ENCODE data around the gene RAD54L2.

Gene RAD54L2

GRCh38 chr3:51530485-51530884, 8.0 kb upstream of the RAD54L2 start:
- CTCF ChIA-PET = interaction anchor here (0.6 kb wide), 1 partner anchor 584 kb away, joined by 4 read pairs; no protein-coding TSS in a partner anchor
- no peaks in the 10 kb centered on the region for H3K9me3 ChIP-seq (ENCODE audit: control insufficient read depth, insufficient read depth, low read depth, low read length)
- H3K36me3 ChIP-seq (ENCODE audit: control insufficient read depth in 2 of 2, insufficient read depth in 1 of 2, low read length in 2 of 2) = no peaks in the 10 kb centered on the region
- POLR2A ChIA-PET = interaction anchor here (0.5 kb wide), 1 partner anchor 811 kb away, joined by 3 read pairs; no protein-coding TSS in a partner anchor
- TF ChIP-seq ZNF394 (tag by site-specific recombination; IDR thresholded peaks at IDR 0.05; ENCODE audit: borderline replicate concordance) (no peak), ZNF624 (tag by site-specific recombination; IDR thresholded peaks at IDR 0.05) (no peak), ZNF518A (tag by site-specific recombination; conservative IDR thresholded peaks at IDR 0.05; ENCODE audit: low read depth) (no peak), TRIM28 (IDR thresholded peaks at IDR 0.05; ENCODE audit: borderline replicate concordance, low read length) (no peak), ZNF629 (tag by site-specific recombination; IDR thresholded peaks at IDR 0.05) (no peak), PRDM6 (tag by site-specific recombination; IDR thresholded peaks at IDR 0.05) (no peak)
- H3K4me3 ChIP-seq (ENCODE audit: low read depth, low read length) = no peak overlapping the region
- H3K4me1 ChIP-seq (ENCODE audit: control insufficient read depth, insufficient read depth, low read length) = no peaks in the 10 kb centered on the region
- H3K27ac ChIP-seq (ENCODE audit: extremely low read depth, low read depth, low read length) = no peak overlapping the region

- Histone ChIP-seq H3K4me3 (ENCODE audit: low read depth, low read length) (no peak overlapping the region), H3K27ac (ENCODE audit: extremely low read depth, low read depth, low read length) (no peak overlapping the region), H3K36me3 (ENCODE audit: control insufficient read depth in 2 of 2, insufficient read depth in 1 of 2, low read length in 2 of 2) (peaks cover 0 to 2% of the 10 kb centered on the region in 2 experiments; a peak in 1 of 3 replicates), H3K4me1 (ENCODE audit: control insufficient read depth, insufficient read depth, low read length) (no peaks in the 10 kb centered on the region; the same call in 1 of the 2 replicates), H3K9me3 (ENCODE audit: control insufficient read depth, insufficient read depth, low read depth, low read length) (no peaks in the 10 kb centered on the region)
- TF ChIP-seq GLIS2 (tag by site-specific recombination; IDR thresholded peaks at IDR 0.05) (no peak), ZNF521 (tag by site-specific recombination; IDR thresholded peaks at IDR 0.05) (no peak), ZNF561 (tag by site-specific recombination; IDR thresholded peaks at IDR 0.05; ENCODE audit: borderline replicate concordance) (no peak), ZNF398 (tag by site-specific recombination; IDR thresholded peaks at IDR 0.05) (no peak), ZNF132 (tag by site-specific recombination; IDR thresholded peaks at IDR 0.05; ENCODE audit: borderline replicate concordance) (no peak), ZNF280D (tag by site-specific recombination; IDR thresholded peaks at IDR 0.05) (no peak), AEBP2 (tag by site-specific recombination; IDR thresholded peaks at IDR 0.05; ENCODE audit: borderline replicate concordance) (no peak), ZNF416 (tag by site-specific recombination; IDR thresholded peaks at IDR 0.05) (no peak), ZNF223 (tag by site-specific recombination; IDR thresholded peaks at IDR 0.05) (no peak), ZNF404 (tag by site-specific recombination; IDR thresholded peaks at IDR 0.05) (no peak), ZNF23 (tag by site-specific recombination; IDR thresholded peaks at IDR 0.05; ENCODE audit: borderline replicate concordance) (no peak), ZNF394 (tag by site-specific recombination; IDR thresholded peaks at IDR 0.05; ENCODE audit: borderline replicate concordance) (no peak), ZNF707 (tag by site-specific recombination; IDR thresholded peaks at IDR 0.05) (no peak)
- POLR2A ChIA-PET = interaction anchor here (0.7 kb wide), 1 partner anchor 35 kb away, joined by 3 read pairs; the partner anchor contains the start of gene DCAF1
- CTCF ChIA-PET = no interaction called here
Observed at GRCh38 chr3:51535146-51536019, 3.1 kb upstream of the RAD54L2 start.

All from HEK293 (cell line).